H1 (cell line): Measurements from ENCODE around the gene SLC12A7. TPM values are rescaled to one million over a fixed set of nuclear protein-coding genes. Genes with fewer than 3 reads are reported as not detected.

Source experiments
- CTCF ChIA-PET: fragments of 300-600 bp; sonication (Branson Sonifier 250); formaldehyde crosslinking; loops from one replicate; lab custom pipeline; 2021; ENCODE audit not compliant: partially characterized antibody; lab: Charles Lee
- POLR2A ChIA-PET: fragments of 300-600 bp; sonication (Branson Sonifier 250); formaldehyde crosslinking; loops from one replicate; lab custom pipeline; 2021; ENCODE audit warnings: inconsistent platforms; ENCODE audit not compliant: partially characterized antibody; lab: Charles Lee
- DNase-seq, 2 experiments: peaks; one replicate each; pipeline versions ENCODE4 v3.0.0 to v3.0.0-alpha.2; 2010 to 2022; ENCODE audit warnings: low spot score in 2 of 2, low read depth in 1 of 2, mixed read lengths in 1 of 2
- FAIRE-seq: peaks from 2 replicates; lab custom pipeline; 2011; peaks lifted over from hg19 to GRCh38; lab: Jason Lieb, UNC
- H2AFZ ChIP-seq: 2 replicates; pipeline ENCODE4 v1.8.1; 2012; ENCODE audit warnings: low read length, inconsistent platforms
- H2AK5ac ChIP-seq: 2 replicates; pipeline ENCODE4 v1.6.1; 2013; ENCODE audit warnings: low read depth, low read length
- H2BK120ac ChIP-seq: replicated peaks from 2 replicates; pipeline ENCODE3; 2013; ENCODE audit warnings: low read depth, low read length, inconsistent platforms
- H2BK12ac ChIP-seq: 2 replicates; pipeline ENCODE4 v1.6.1; 2013; ENCODE audit warnings: low read depth, low read length
- H2BK15ac ChIP-seq: 2 replicates; pipeline ENCODE4 v1.6.1; 2013; ENCODE audit warnings: low read length
- H2BK20ac ChIP-seq: 2 replicates; pipeline ENCODE4 v1.6.1; 2013; ENCODE audit warnings: low read length
- H2BK5ac ChIP-seq: 2 replicates; pipeline ENCODE4 v1.6.1; 2013; ENCODE audit warnings: low read depth, low read length
- H3K14ac ChIP-seq: 2 replicates; pipeline ENCODE4 v1.6.1; 2013; ENCODE audit warnings: inconsistent platforms; ENCODE audit not compliant: insufficient read length
- H3K18ac ChIP-seq: 2 replicates; pipeline ENCODE4 v1.6.1; 2013; ENCODE audit warnings: low read length; ENCODE audit errors: extremely low read depth
- H3K23ac ChIP-seq: 2 replicates; pipeline ENCODE4 v1.6.1; 2013; ENCODE audit warnings: inconsistent platforms; ENCODE audit not compliant: insufficient read length
- H3K23me2 ChIP-seq: 2 replicates; pipeline ENCODE4 v1.6.1; 2013; ENCODE audit warnings: low read depth, low read length
- H3K27ac ChIP-seq: 2 replicates; pipeline ENCODE4 v1.6.1; 2011; ENCODE audit warnings: low read depth, low read length, inconsistent platforms
- H3K27me3 ChIP-seq, 4 experiments: replicated peaks in 1 of 4; 1 replicate in 1 of 4; 2 replicates in 3 of 4; pipeline versions ENCODE4 v1.6.1 to v1.8.1; 2011 to 2013; ENCODE audit warnings: low read length in 3 of 4, mild to moderate bottlenecking in 3 of 4, inconsistent platforms in 2 of 4, mixed read lengths in 2 of 4, moderate library complexity in 1 of 4; ENCODE audit not compliant: control insufficient read depth in 3 of 4, insufficient read depth in 3 of 4; ENCODE audit errors: extremely low read depth in 1 of 4
- H3K36me3 ChIP-seq, 4 experiments: 2 replicates each; pipeline versions ENCODE4 v1.6.1 to v1.8.1; 2011 to 2013; ENCODE audit warnings: mild to moderate bottlenecking in 4 of 4, low read length in 3 of 4, moderate library complexity in 2 of 4, control low read depth in 1 of 4, inconsistent platforms in 1 of 4; ENCODE audit not compliant: insufficient read depth in 4 of 4, control insufficient read depth in 2 of 4
- H3K4ac ChIP-seq: replicated peaks from 2 replicates; pipeline ENCODE3; 2013; ENCODE audit warnings: low read length, low read depth, mixed read lengths, inconsistent platforms; ENCODE audit not compliant: insufficient read length
- H3K4me1 ChIP-seq, 4 experiments: replicated peaks in 1 of 4; 1 replicate in 1 of 4; 2 replicates in 3 of 4; pipeline versions ENCODE4 v1.6.1 to v1.8.1; 2011 to 2013; ENCODE audit warnings: low read length in 3 of 4, inconsistent platforms in 2 of 4, mixed read lengths in 1 of 4; ENCODE audit not compliant: insufficient read depth in 4 of 4, control insufficient read depth in 3 of 4
- H3K4me2 ChIP-seq, 2 experiments: 2 replicates each; pipeline versions ENCODE4 v1.6.1 to v1.8.1; 2011 to 2013; ENCODE audit warnings: low read depth in 2 of 2, low read length in 2 of 2, control low read depth in 1 of 2, inconsistent platforms in 1 of 2, mild to moderate bottlenecking in 1 of 2; ENCODE audit not compliant: insufficient read depth in 1 of 2
- H3K4me3 ChIP-seq, 4 experiments: fragments of 200-600, 300-600 bp in 1 of 4; sonication (generic), shearing (Covaris generic), sonication (Bioruptor Twin) in 1 of 4; 2 replicates each; pipeline versions ENCODE4 v1.5.1 to v1.8.1; 2011 to 2016; ENCODE audit warnings: low read length in 4 of 4, low read depth in 3 of 4, control low read depth in 2 of 4, inconsistent platforms in 2 of 4, mild to moderate bottlenecking in 2 of 4, mixed read lengths in 1 of 4, moderate library complexity in 1 of 4; ENCODE audit not compliant: insufficient read depth in 2 of 4; ENCODE audit errors: extremely low read depth in 1 of 4
- H3K56ac ChIP-seq: replicated peaks from 2 replicates; pipeline ENCODE3; 2013; ENCODE audit warnings: low read depth, mild to moderate bottlenecking, mixed read lengths, low read length, inconsistent platforms; ENCODE audit not compliant: insufficient read length
- H3K79me1 ChIP-seq: 2 replicates; pipeline ENCODE4 v1.6.1; 2013; ENCODE audit warnings: low read depth, low read length, control low read depth
- H3K79me2 ChIP-seq, 2 experiments: 2 replicates each; pipeline versions ENCODE4 v1.6.1 to v1.8.1; 2012 to 2013; ENCODE audit warnings: low read length in 2 of 2, mild to moderate bottlenecking in 2 of 2, inconsistent platforms in 1 of 2; ENCODE audit not compliant: insufficient read depth in 2 of 2, control insufficient read depth in 1 of 2
- H3K9ac ChIP-seq, 4 experiments: replicated peaks in 1 of 4; 1 replicate in 1 of 4; 2 replicates in 3 of 4; pipeline versions ENCODE4 v1.6.1 to v1.8.1; 2011 to 2013; ENCODE audit warnings: low read depth in 3 of 4, low read length in 3 of 4, control low read depth in 2 of 4, mild to moderate bottlenecking in 2 of 4, moderate library complexity in 2 of 4, inconsistent platforms in 1 of 4; ENCODE audit errors: extremely low read depth in 1 of 4
- H3K9me3 ChIP-seq, 2 experiments: 2 replicates each; pipeline versions ENCODE4 v1.6.1 to v1.8.1; 2012 to 2013; ENCODE audit warnings: mild to moderate bottlenecking in 2 of 2, moderate library complexity in 2 of 2, control low read depth in 1 of 2, inconsistent platforms in 1 of 2, low read depth in 1 of 2, low read length in 1 of 2, mixed read lengths in 1 of 2; ENCODE audit not compliant: insufficient read depth in 2 of 2
- H4K20me1 ChIP-seq, 2 experiments: replicated peaks in 1 of 2; 2 replicates each; pipeline versions ENCODE3 to v1.8.1; 2011 to 2013; ENCODE audit warnings: inconsistent platforms in 2 of 2, low read length in 2 of 2, mild to moderate bottlenecking in 1 of 2; ENCODE audit not compliant: insufficient read depth in 2 of 2, control insufficient read depth in 1 of 2
- H4K5ac ChIP-seq: 2 replicates; pipeline ENCODE4 v1.6.1; 2013; ENCODE audit warnings: low read length, low read depth, mixed read lengths, inconsistent platforms; ENCODE audit not compliant: insufficient read length
- H4K8ac ChIP-seq: 2 replicates; pipeline ENCODE4 v1.8.0; 2013; ENCODE audit warnings: mild to moderate bottlenecking, moderate library complexity, low read length, inconsistent platforms; ENCODE audit not compliant: insufficient read depth; ENCODE audit errors: extremely low read depth
- H4K91ac ChIP-seq: replicated peaks from 2 replicates; pipeline ENCODE3; 2013; ENCODE audit warnings: low read length, mixed read lengths, inconsistent platforms; ENCODE audit not compliant: insufficient read length
- ASH2L ChIP-seq: fragments of 200-600, 300-600 bp; sonication (generic); IDR thresholded peaks from one replicate; pipeline ENCODE4 v1.7.1; 2017; ENCODE audit warnings: low read length
- CEBPB ChIP-seq: IDR thresholded peaks from 2 replicates; pipeline ENCODE4 v1.6.1; 2012; ENCODE audit warnings: low read depth, low read length
- GTF2F1 ChIP-seq: IDR thresholded peaks from 2 replicates; pipeline ENCODE4 v1.6.1; 2012; ENCODE audit warnings: low read depth, low read length, improper control_type of control experiment, borderline replicate concordance
- NANOG ChIP-seq: IDR thresholded peaks from 2 replicates; pipeline ENCODE4 v1.6.1; 2011; ENCODE audit warnings: low read length, low read depth, mild to moderate bottlenecking, inconsistent platforms; ENCODE audit not compliant: insufficient read depth, poor library complexity, severe bottlenecking
- RAD21 ChIP-seq, 2 experiments: IDR thresholded peaks in 1 of 2; conservative IDR thresholded peaks in 1 of 2; 2 replicates each; pipeline ENCODE4 v1.6.1; 2011; ENCODE audit warnings: low read depth in 2 of 2, low read length in 2 of 2, improper control_type of control experiment in 1 of 2, inconsistent platforms in 1 of 2, mild to moderate bottlenecking in 1 of 2, moderate library complexity in 1 of 2
- RFX5 ChIP-seq: IDR thresholded peaks from 2 replicates; pipeline ENCODE4 v1.6.1; 2011; ENCODE audit warnings: low read depth, low read length, improper control_type of control experiment, borderline replicate concordance
- SIN3A ChIP-seq, 2 experiments: IDR thresholded peaks in 1 of 2; conservative IDR thresholded peaks in 1 of 2; 2 replicates each; pipeline ENCODE4 v1.6.1; 2011 to 2012; ENCODE audit warnings: low read length in 2 of 2, improper control_type of control experiment in 1 of 2, low read depth in 1 of 2, mild to moderate bottlenecking in 1 of 2
- SP1 ChIP-seq: IDR thresholded peaks from 2 replicates; pipeline ENCODE4 v1.6.1; 2011; ENCODE audit warnings: low read depth, low read length
- SP2 ChIP-seq: IDR thresholded peaks from 2 replicates; pipeline ENCODE4 v1.6.1; 2012; ENCODE audit warnings: mild to moderate bottlenecking, low read length, inconsistent platforms
- WGBS, 2 experiments: shearing (Covaris generic) in 1 of 2; methylation state at CpG; one replicate each; pipeline versions ENCODE4 v1.1.6 to v1.1.7; 2013 to 2015; ENCODE audit warnings: low lambda C conversion rate in 2 of 2, mixed read lengths in 2 of 2, inconsistent platforms in 1 of 2, low coverage in 1 of 2, missing lambda C conversion rate in 1 of 2; ENCODE audit not compliant: insufficient replicate concordance in 2 of 2, insufficient coverage in 1 of 2, insufficient read length in 1 of 2; ENCODE audit errors: extremely low coverage in 1 of 2, missing lambda C conversion rate in 1 of 2; 5-methylcytosine and 5-hydroxymethylcytosine counted together
- polyA plus RNA-seq, 7 experiments: library from polyadenylated mRNA; depleted of rRNA in 3 of 7; stranded (reverse) in 5 of 7; unstranded in 2 of 7; fragments of >200 nt in 5 of 7; fragments of 200-250 nt in 2 of 7; gene quantifications; 1 replicate in 5 of 7; 2 replicates in 1 of 7; 4 replicates in 1 of 7; pipeline versions ENCODE4 v1.2.1 to v1.2.3, GENCODE V29; 2011 to 2013; ENCODE audit warnings: missing spikeins in 2 of 7, mixed read lengths in 2 of 7
- total RNA-seq: library from RNA; stranded (reverse); fragmentation: NEBNext Ultra II Directional; extraction: Animal tissue kit (Norgen Biotek cat#: 25700); gene quantifications from 2 replicates; pipeline ENCODE4 v1.2.1, GENCODE V29; 2021
- TF ChIP-seq, protein P1 (sequence below): IDR thresholded peaks from 2 replicates; pipeline ENCODE4 v1.6.1; 2011; ENCODE audit warnings: low read length, improper control_type of control experiment

SLC12A7 gene
- total and polyA plus RNA-seq, 2 of the 8 experiments (the other 6 are each of a cell fraction or from before 2014, with no cell fraction given) = 23.5 to 39.7 TPM

DNA sequence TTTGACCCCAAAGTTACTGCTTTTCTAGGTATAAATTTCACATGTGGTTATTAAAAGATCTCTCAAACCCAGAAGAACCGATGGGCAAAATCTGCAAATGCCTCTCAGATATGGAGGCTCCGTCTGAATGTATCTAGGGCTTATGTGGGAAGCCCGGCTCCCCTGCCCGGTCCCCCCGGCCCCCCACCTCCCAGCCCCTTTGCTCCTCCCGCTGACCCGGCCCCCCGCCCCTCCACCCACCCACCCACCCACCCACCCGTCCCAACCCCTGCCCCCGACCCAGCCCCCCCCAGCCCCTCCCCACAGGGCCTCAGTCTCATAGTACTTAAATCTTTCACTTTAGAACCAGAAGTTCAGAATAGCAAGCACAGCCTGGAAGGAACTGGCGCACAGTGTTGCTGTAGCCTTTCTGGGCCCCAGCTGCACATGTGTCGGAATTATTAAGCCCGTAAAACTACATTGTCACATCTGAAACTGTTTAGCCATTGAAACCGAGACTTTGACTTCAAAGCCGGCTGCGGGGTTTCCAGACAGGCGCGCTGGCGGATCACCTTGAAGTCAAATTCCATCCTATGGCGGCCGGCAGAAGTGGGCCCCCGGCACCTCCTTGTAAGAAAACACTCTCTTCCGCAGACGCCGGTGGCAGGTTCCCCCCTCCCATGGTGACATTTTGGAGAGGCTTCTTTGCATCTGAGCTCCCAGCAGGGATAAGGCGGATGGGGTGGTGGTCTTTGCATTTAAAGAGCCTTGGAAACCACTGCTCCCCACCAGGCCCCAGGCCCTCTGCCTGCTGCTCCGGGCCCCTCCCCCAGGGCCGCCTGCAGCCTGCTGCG is 90.5 kb downstream of the SLC12A7 start:
- POLR2A ChIA-PET = interaction anchor here (1.5 kb wide), 1 partner anchor 13 kb away, joined by 3 read pairs; the partner anchor contains the start of gene NKD2
- 0 out of 4 replicates have a peak overlapping the region, but pooled peaks of 1 of the 2 experiments have one; percentile 22 for H3K4me2 ChIP-seq
- no peak for DNase-seq

More for the DNA sequence above, 90.5 kb downstream of the SLC12A7 start:
- WGBS, 2 experiments = 48% methylated on average over 22 of the region's 29 CpGs; no CpG with 5 or more reads in 1 of the 2 experiments
- Histone ChIP-seq H3K23me2 (no peaks in the 10 kb centered on the region), H3K18ac (no peak overlapping the region), H2BK120ac (no peak overlapping the region), H3K79me2 (no peaks in the 10 kb centered on the region), H2BK12ac (no peak overlapping the region), H2BK5ac (no peak overlapping the region), H3K9me3 (no peaks in the 10 kb centered on the region), H4K8ac (no peak overlapping the region), H3K27me3 (no peaks in the 10 kb centered on the region), H3K9ac (no peak overlapping the region), H4K5ac (no peak overlapping the region), H3K14ac (no peak overlapping the region), H4K91ac (no peak overlapping the region), H3K79me1 (no peaks in the 10 kb centered on the region), H3K23ac (no peak overlapping the region), H3K36me3 (no peaks in the 10 kb centered on the region), H3K4ac (no peak overlapping the region), H2AFZ (no peak overlapping the region), H3K4me1 (peaks cover 0 to 12% (median 5%) of the 10 kb centered on the region in 4 experiments; a peak in 4 of 7 replicates), H3K27ac (no peak overlapping the region), H3K4me3 (no peak overlapping the region), H2BK20ac (no peak overlapping the region), H2BK15ac (no peak overlapping the region), H2AK5ac (no peak overlapping the region), H4K20me1 (peaks cover 0 to 2% of the 10 kb centered on the region in 2 experiments), H3K56ac (no peak overlapping the region)
- TF ChIP-seq SP1 (no peak), RFX5 (no peak), SIN3A (conservative IDR thresholded peaks at IDR 0.05 in 1 of 2, IDR thresholded peaks at IDR 0.05 in 1 of 2; ENCODE audit: low read depth in 1 of 2, low read length in 2 of 2) (no peak), RAD21 (IDR thresholded peaks at IDR 0.05 in 1 of 2, conservative IDR thresholded peaks at IDR 0.05 in 1 of 2; ENCODE audit: low read depth in 2 of 2, low read length in 2 of 2) (no peak), CEBPB (no peak), NANOG (no peak), SP2 (no peak), ASH2L (no peak), GTF2F1 (no peak)
- TF ChIP-seq, protein P1, sequence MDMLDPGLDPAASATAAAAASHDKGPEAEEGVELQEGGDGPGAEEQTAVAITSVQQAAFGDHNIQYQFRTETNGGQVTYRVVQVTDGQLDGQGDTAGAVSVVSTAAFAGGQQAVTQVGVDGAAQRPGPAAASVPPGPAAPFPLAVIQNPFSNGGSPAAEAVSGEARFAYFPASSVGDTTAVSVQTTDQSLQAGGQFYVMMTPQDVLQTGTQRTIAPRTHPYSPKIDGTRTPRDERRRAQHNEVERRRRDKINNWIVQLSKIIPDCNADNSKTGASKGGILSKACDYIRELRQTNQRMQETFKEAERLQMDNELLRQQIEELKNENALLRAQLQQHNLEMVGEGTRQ = no peak
- CTCF ChIA-PET = interaction anchor here (2.0 to 3.3 kb wide), 2 partner anchors 12 to 26 kb away, joined by 6 to 38 read pairs; partner anchors contain the start of gene NKD2
- FAIRE-seq = no peak
